ENCODE results near the gene ZNF324. TPM values are rescaled to one million over a fixed set of nuclear protein-coding genes. Genes with fewer than 3 reads are reported as not detected.

ZNF324 gene

DNA sequence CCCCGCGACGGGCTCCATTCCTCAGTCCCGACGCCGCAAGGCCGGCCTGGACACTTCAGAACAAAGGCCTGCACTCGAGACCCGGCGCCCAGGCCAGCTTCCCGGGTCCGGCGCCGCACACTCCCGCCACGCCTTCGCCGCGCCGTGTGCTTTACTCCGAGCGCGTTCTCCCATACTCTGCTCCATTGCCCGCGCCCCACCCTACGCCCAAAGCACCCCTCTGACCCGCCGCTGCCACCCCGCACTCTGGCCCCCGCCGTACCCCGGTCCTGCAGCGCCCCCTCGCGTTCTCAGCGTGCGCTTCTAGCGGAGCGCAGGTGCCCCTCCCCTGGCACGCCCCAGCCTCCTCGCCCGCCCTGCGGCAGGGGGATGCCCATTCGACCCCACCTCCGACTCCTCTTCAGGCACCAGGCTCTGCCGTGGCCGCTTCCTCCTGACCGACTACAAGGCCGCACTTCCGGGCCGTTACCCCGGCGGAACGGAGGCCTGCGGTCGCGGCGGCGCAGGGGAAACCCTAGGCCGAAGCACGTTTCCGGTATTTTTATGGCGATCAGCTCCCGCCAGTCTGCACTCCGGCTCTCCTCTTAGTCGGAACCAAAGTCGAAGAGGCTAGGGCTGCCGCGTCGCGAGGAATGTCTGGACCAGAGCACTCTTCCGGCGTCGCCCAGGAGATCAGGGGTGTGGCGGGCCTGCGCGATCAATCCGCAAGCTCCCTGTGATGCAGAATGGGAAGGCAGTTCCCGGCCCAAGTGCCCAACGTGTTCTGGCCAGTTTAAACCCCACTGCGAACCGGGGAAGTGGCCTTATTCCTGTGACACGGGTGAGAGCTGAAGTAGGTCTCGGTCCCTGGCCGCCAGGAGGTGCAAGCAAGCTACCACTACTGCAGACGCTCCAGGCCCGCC, 52.7 kb downstream of the ZNF324 start, which contains the start of gene ZBTB45:
Gene ZBTB45 (minus strand): TSS at position 456 of the 902 bp plus-strand sequence. CDS start 2,137 bp downstream, outside the sequence.
- no peak within 1 kb of the TSS for H2BK15ac ChIP-seq (replicated peaks; ENCODE audit: low read depth)
- no CpG with 5 or more reads among the region's 87 CpGs for WGBS (ENCODE audit: extremely low coverage, insufficient coverage, low lambda C conversion rate)

DNA sequence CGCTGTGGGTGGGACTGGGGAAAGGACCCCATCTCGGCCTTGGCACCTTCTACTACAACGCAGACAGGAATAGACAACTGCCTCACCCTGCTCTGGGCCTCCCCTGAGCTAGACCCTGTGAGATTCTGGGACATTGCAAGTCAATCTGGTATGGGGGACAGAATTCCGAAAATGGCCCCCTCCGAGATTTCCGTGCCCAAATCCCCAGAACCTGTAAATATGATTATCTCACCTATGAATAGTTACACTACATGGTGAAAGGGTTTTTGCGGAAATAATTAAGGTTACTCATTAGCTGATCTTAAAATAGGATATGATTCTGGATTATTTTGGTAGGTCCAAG, 53.3 kb downstream of the ZNF324 start:
- Histone ChIP-seq H3K27me3 (ENCODE audit: insufficient read depth, low read length, poor library complexity) (no peaks in the 10 kb centered on the region), H2BK120ac (ENCODE audit: low read depth, low read length) (no peak overlapping the region), H3K36me3 (ENCODE audit: control insufficient read depth, insufficient read depth, low read length) (peaks cover 5% of the 10 kb centered on the region), H3K56ac (ENCODE audit: low read length) (peak overlapping the region; percentile 97), H3K18ac (ENCODE audit: low read length) (peak overlapping the region; percentile 1), H4K8ac (ENCODE audit: low read depth, low read length) (no peak overlapping the region), H2BK15ac (replicated peaks; ENCODE audit: low read depth) (no peak overlapping the region), H3K79me1 (ENCODE audit: low read length) (peaks cover 18% of the 10 kb centered on the region), H3K4me3 (ENCODE audit: low read length) (peak overlapping the region; percentile 62), H3K79me2 (ENCODE audit: control insufficient read depth, insufficient read depth, low read length) (peaks cover 14% of the 10 kb centered on the region), H3K4me2 (ENCODE audit: low read length) (peak overlapping the region; percentile 93), H3K23ac (ENCODE audit: low read length) (no peak overlapping the region), H3K9ac (ENCODE audit: low read length) (peak overlapping the region; percentile 90), H2AK5ac (ENCODE audit: low read length) (no peak overlapping the region), H4K5ac (ENCODE audit: low read length) (peak overlapping the region; percentile 60), H3K4me1 (ENCODE audit: control insufficient read depth, low read depth, low read length) (peaks cover 7% of the 10 kb centered on the region), H2BK5ac (ENCODE audit: low read length) (peak overlapping the region; percentile 52), H3K4ac (ENCODE audit: low read depth, low read length) (peak overlapping the region; percentile 9), H3K27ac (ENCODE audit: low read depth, low read length) (peak overlapping the region; percentile 95)
- WGBS (ENCODE audit: extremely low coverage, insufficient coverage, low lambda C conversion rate), result no CpG with 5 or more reads among the region's 7 CpGs
- no peak for DNase-seq

More for the DNA sequence above, 52.7 kb downstream of the ZNF324 start, which contains the start of gene ZBTB45:
- Histone ChIP-seq H3K27ac (ENCODE audit: low read depth, low read length) (peak within 1 kb of the TSS; percentile 95), H3K4ac (ENCODE audit: low read depth, low read length) (peak within 1 kb of the TSS; percentile 86), H3K79me1 (ENCODE audit: low read length) (peaks cover 18% of the 10 kb centered on the region), H2BK120ac (ENCODE audit: low read depth, low read length) (peak within 1 kb of the TSS; percentile 8), H4K5ac (ENCODE audit: low read length) (peak within 1 kb of the TSS; percentile 60), H3K18ac (ENCODE audit: low read length) (peak within 1 kb of the TSS; percentile 75), H3K27me3 (ENCODE audit: insufficient read depth, low read length, poor library complexity) (no peaks in the 10 kb centered on the region), H2BK5ac (ENCODE audit: low read length) (peak within 1 kb of the TSS; percentile 80), H3K56ac (ENCODE audit: low read length) (peak within 1 kb of the TSS; percentile 97), H3K23ac (ENCODE audit: low read length) (peak within 1 kb of the TSS; percentile 56), H3K4me2 (ENCODE audit: low read length) (peak within 1 kb of the TSS; percentile 93), H3K9ac (ENCODE audit: low read length) (peak within 1 kb of the TSS; percentile 90), H4K8ac (ENCODE audit: low read depth, low read length) (peak within 1 kb of the TSS; percentile 43), H3K4me1 (ENCODE audit: control insufficient read depth, low read depth, low read length) (peaks cover 7% of the 10 kb centered on the region), H3K4me3 (ENCODE audit: low read length) (peak within 1 kb of the TSS; percentile 62), H3K79me2 (ENCODE audit: control insufficient read depth, insufficient read depth, low read length) (peaks cover 14% of the 10 kb centered on the region), H3K36me3 (ENCODE audit: control insufficient read depth, insufficient read depth, low read length) (peaks cover 5% of the 10 kb centered on the region), H2AK5ac (ENCODE audit: low read length) (peak within 1 kb of the TSS; percentile 54)
- peak; percentile 98 for DNase-seq

- no peaks in the 10 kb centered on the region for H3K27me3 ChIP-seq (ENCODE audit: insufficient read depth, low read length, poor library complexity)
- H3K4me1 ChIP-seq (ENCODE audit: control insufficient read depth, low read depth, low read length), result peaks cover 7% of the 10 kb centered on the region
- no peak overlapping the region for H2BK120ac ChIP-seq (ENCODE audit: low read depth, low read length)
- peak overlapping the region; percentile 51 for H3K9ac ChIP-seq (ENCODE audit: low read length)
- H4K8ac ChIP-seq (ENCODE audit: low read depth, low read length), result no peak overlapping the region
- H3K79me1 ChIP-seq (ENCODE audit: low read length), result peaks cover 12% of the 10 kb centered on the region
- H3K56ac ChIP-seq (ENCODE audit: low read length), result peak overlapping the region; percentile 64
- H3K27ac ChIP-seq (ENCODE audit: low read depth, low read length), result no peak overlapping the region
- no CpG with 5 or more reads among the region's 4 CpGs for WGBS (ENCODE audit: extremely low coverage, insufficient coverage, low lambda C conversion rate)
- no peak overlapping the region for H3K4ac ChIP-seq (ENCODE audit: low read depth, low read length)
- H3K79me2 ChIP-seq (ENCODE audit: control insufficient read depth, insufficient read depth, low read length), result peaks cover 14% of the 10 kb centered on the region
- H2AK5ac ChIP-seq (ENCODE audit: low read length), result peak overlapping the region; percentile 58
- H2BK5ac ChIP-seq (ENCODE audit: low read length), result no peak overlapping the region
- no peak overlapping the region for H3K4me2 ChIP-seq (ENCODE audit: low read length)
- no peak overlapping the region for H4K5ac ChIP-seq (ENCODE audit: low read length)
- H3K36me3 ChIP-seq (ENCODE audit: control insufficient read depth, insufficient read depth, low read length), result peaks cover 2% of the 10 kb centered on the region
- no peak overlapping the region for H2BK15ac ChIP-seq (replicated peaks; ENCODE audit: low read depth)
- DNase-seq, result no peak
- no peak overlapping the region for H3K4me3 ChIP-seq (ENCODE audit: low read length)
- no peak overlapping the region for H3K23ac ChIP-seq (ENCODE audit: low read length)
- no peak overlapping the region for H3K18ac ChIP-seq (ENCODE audit: low read length)
Measured at GRCh38 chr19:58521651-58522050, 54.8 kb downstream of the ZNF324 start.

DNA sequence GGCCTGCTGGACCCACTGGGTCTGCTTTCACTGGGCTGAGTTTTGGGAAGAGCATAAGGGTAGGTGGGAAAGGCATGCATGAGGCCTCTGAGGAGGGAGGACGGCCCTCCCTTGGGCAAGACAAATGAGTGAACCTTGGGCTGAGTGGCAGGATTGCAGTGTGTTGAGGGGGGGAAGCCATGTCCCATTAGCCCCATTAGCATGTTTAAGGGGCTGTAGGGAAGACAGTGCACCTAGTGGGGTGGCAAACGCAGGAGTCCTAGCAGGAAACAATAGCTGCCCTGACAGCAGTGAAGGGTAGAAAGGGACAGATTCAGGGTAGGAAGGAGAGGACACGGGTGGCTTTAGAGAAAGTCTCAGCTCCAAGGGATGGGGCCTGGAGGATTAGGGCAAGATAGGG, 55.8 kb downstream of the ZNF324 start:
- no peak for DNase-seq
- no peak overlapping the region for H3K9ac ChIP-seq (ENCODE audit: low read length)
- no peak overlapping the region for H3K27ac ChIP-seq (ENCODE audit: low read depth, low read length)
- peaks cover 9% of the 10 kb centered on the region for H3K79me1 ChIP-seq (ENCODE audit: low read length)
- no peaks in the 10 kb centered on the region for H3K36me3 ChIP-seq (ENCODE audit: control insufficient read depth, insufficient read depth, low read length)
- H3K27me3 ChIP-seq (ENCODE audit: insufficient read depth, low read length, poor library complexity), result no peaks in the 10 kb centered on the region
- peak overlapping the region; percentile 25 for H3K56ac ChIP-seq (ENCODE audit: low read length)
- H3K4me1 ChIP-seq (ENCODE audit: control insufficient read depth, low read depth, low read length), result peaks cover 7% of the 10 kb centered on the region
- no peak overlapping the region for H3K4me2 ChIP-seq (ENCODE audit: low read length)
- H3K79me2 ChIP-seq (ENCODE audit: control insufficient read depth, insufficient read depth, low read length), result peaks cover 11% of the 10 kb centered on the region
- no peak overlapping the region for H2BK5ac ChIP-seq (ENCODE audit: low read length)
- H2AK5ac ChIP-seq (ENCODE audit: low read length), result no peak overlapping the region
- no peak overlapping the region for H3K4me3 ChIP-seq (ENCODE audit: low read length)
- H3K4ac ChIP-seq (ENCODE audit: low read depth, low read length), result no peak overlapping the region
- no peak overlapping the region for H4K5ac ChIP-seq (ENCODE audit: low read length)
- H3K23ac ChIP-seq (ENCODE audit: low read length), result no peak overlapping the region
- no peak overlapping the region for H4K8ac ChIP-seq (ENCODE audit: low read depth, low read length)
- WGBS (ENCODE audit: extremely low coverage, insufficient coverage, low lambda C conversion rate), result no CpG with 5 or more reads among the region's 3 CpGs
- H2BK15ac ChIP-seq (replicated peaks; ENCODE audit: low read depth), result no peak overlapping the region
- H3K18ac ChIP-seq (ENCODE audit: low read length), result no peak overlapping the region
- H2BK120ac ChIP-seq (ENCODE audit: low read depth, low read length), result no peak overlapping the region

Small RNAs within 50 kb of the gene (small RNA-seq; reads per million reads assigned to genes)
- not detected for gene RN7SL693P (ENCODE audit: insufficient read depth)
- not detected for gene RNU6-1337P (ENCODE audit: insufficient read depth)

Data from mesendoderm (in vitro differentiated cells).